ENCODE measurements around the gene EXOC3L4.

DNA sequence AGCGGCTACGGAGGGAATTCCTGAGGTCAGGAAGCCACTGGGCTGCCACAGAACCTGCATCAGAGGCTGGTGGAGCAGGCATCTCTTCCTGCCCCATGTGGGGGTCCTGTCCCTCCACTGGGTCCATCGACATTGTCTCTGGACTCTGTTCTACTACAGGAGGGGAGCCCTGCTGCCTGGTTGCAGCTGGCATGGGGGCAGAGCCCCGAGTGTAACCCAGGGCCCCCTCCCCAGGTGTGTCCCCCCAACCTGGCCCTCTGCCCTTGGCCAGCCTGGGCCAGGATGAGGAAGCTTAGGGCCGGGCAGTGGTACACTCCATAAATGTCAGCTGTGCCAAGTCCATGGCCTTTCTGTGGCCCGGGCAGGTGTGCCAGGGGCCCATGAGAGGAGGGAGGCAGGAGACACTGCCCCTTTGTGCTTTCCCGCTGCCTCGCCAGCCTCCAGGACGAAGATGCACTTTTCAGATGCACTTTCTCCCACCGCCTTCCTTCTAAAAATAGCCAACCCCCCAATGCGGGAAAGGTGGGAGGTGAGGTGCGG lies 4.0 kb upstream of the EXOC3L4 start:
- TF ChIP-seq, protein P1, sequence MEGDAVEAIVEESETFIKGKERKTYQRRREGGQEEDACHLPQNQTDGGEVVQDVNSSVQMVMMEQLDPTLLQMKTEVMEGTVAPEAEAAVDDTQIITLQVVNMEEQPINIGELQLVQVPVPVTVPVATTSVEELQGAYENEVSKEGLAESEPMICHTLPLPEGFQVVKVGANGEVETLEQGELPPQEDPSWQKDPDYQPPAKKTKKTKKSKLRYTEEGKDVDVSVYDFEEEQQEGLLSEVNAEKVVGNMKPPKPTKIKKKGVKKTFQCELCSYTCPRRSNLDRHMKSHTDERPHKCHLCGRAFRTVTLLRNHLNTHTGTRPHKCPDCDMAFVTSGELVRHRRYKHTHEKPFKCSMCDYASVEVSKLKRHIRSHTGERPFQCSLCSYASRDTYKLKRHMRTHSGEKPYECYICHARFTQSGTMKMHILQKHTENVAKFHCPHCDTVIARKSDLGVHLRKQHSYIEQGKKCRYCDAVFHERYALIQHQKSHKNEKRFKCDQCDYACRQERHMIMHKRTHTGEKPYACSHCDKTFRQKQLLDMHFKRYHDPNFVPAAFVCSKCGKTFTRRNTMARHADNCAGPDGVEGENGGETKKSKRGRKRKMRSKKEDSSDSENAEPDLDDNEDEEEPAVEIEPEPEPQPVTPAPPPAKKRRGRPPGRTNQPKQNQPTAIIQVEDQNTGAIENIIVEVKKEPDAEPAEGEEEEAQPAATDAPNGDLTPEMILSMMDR (IDR thresholded peaks at IDR 0.05): no peak
- no peak for TF ChIP-seq EZH2 (IDR thresholded peaks at IDR 0.05; ENCODE audit: borderline replicate concordance, insufficient read depth, low read depth, low read length, poor library complexity, severe bottlenecking)

All from B cell (primary cell).